Measurements from ENCODE around the gene MPND. TPM values are rescaled to one million over a fixed set of nuclear protein-coding genes. Genes with fewer than 3 reads are reported as not detected.

MPND gene
- total RNA-seq, 1 experiment from 2014 or later, result 24.3 TPM

- no peak for DNase-seq (ENCODE audit: low read depth, low spot score)
- Histone ChIP-seq H3K4me2 (ENCODE audit: low read length) (no peak overlapping the region), H3K36me3 (ENCODE audit: control insufficient read depth in 1 of 2, insufficient read depth in 2 of 2, low read length in 2 of 2) (no peaks in the 10 kb centered on the region), H3K9ac (ENCODE audit: low read length) (no peak overlapping the region), H3K27me3 (ENCODE audit: insufficient read depth, low read length) (no peaks in the 10 kb centered on the region), H3K9me2 (ENCODE audit: insufficient read depth) (no peaks in the 10 kb centered on the region), H3K79me2 (ENCODE audit: insufficient read depth, low read length) (no peaks in the 10 kb centered on the region; the same call in 1 of the 2 replicates), H4K20me1 (ENCODE audit: insufficient read depth) (no peaks in the 10 kb centered on the region), H3K4me1 (ENCODE audit: control insufficient read depth in 1 of 2, insufficient read depth in 2 of 2, low read length in 2 of 2) (peaks cover 7 to 14% of the 10 kb centered on the region in 2 experiments), H3K27ac (ENCODE audit: low read depth, low read length) (no peak overlapping the region), H3K9me3 (ENCODE audit: control insufficient read depth in 1 of 2, insufficient read depth in 1 of 2, low read depth in 1 of 2, low read length in 2 of 2) (no peaks in the 10 kb centered on the region), H3K4me3 (replicated peaks in 1 of 2; ENCODE audit: low read depth in 1 of 2, low read length in 2 of 2) (no peak overlapping the region), H2AFZ (ENCODE audit: low read depth, low read length, poor library complexity, severe bottlenecking) (no peak overlapping the region)
- ChIA-PET POLR2A (no interaction called here), CTCF (interaction anchor here (0.6 kb wide), 1 partner anchor 8 kb away, joined by 4 read pairs; no protein-coding TSS in a partner anchor), RAD21 (ENCODE audit: low non-redundant PET in 1 of 2, low total read pairs in 2 of 2, uncharacterized antibody in 2 of 2, unreplicated experiment in 2 of 2) (no interaction called here)
- intact Hi-C loops (cut with micrococcal nuclease), result no loop called here
- no TSS peak for BruUV-seq (replicated peaks)
- ATAC-seq, result no peak
- TF ChIP-seq YY1 (IDR thresholded peaks at IDR 0.05; ENCODE audit: extremely low read depth, insufficient replicate concordance, low read depth, low read length) (no peak), SIN3A (IDR thresholded peaks at IDR 0.05; ENCODE audit: low read depth) (no peak), SRF (IDR thresholded peaks at IDR 0.05; ENCODE audit: low read depth) (no peak), CBX3 (IDR thresholded peaks at IDR 0.05; ENCODE audit: low read depth) (no peak), MAX (IDR thresholded peaks at IDR 0.05) (no peak), SP1 (IDR thresholded peaks at IDR 0.05; ENCODE audit: low read depth) (no peak), EZH2phosphoT487 (IDR thresholded peaks at IDR 0.05; ENCODE audit: borderline replicate concordance) (no peak), ZFX (IDR thresholded peaks at IDR 0.05) (no peak), POLR2A (IDR thresholded peaks at IDR 0.05; ENCODE audit: borderline replicate concordance, extremely low read depth, insufficient read depth, insufficient read length) (no peak), ZNF274 (IDR thresholded peaks at IDR 0.05; ENCODE audit: low read depth, low read length) (no peak), EZH2 (IDR thresholded peaks at IDR 0.05) (no peak), POLR2AphosphoS5 (IDR thresholded peaks at IDR 0.05; ENCODE audit: low read depth, low read length) (no peak), FOSL1 (IDR thresholded peaks at IDR 0.05; ENCODE audit: low read depth) (no peak), RAD21 (IDR thresholded peaks at IDR 0.05; ENCODE audit: low read depth) (no peak), CEBPB (IDR thresholded peaks at IDR 0.05; ENCODE audit: low read depth) (no peak), ELF1 (IDR thresholded peaks at IDR 0.05; ENCODE audit: borderline replicate concordance, low read depth) (no peak)
- TF ChIP-seq, protein P1, sequence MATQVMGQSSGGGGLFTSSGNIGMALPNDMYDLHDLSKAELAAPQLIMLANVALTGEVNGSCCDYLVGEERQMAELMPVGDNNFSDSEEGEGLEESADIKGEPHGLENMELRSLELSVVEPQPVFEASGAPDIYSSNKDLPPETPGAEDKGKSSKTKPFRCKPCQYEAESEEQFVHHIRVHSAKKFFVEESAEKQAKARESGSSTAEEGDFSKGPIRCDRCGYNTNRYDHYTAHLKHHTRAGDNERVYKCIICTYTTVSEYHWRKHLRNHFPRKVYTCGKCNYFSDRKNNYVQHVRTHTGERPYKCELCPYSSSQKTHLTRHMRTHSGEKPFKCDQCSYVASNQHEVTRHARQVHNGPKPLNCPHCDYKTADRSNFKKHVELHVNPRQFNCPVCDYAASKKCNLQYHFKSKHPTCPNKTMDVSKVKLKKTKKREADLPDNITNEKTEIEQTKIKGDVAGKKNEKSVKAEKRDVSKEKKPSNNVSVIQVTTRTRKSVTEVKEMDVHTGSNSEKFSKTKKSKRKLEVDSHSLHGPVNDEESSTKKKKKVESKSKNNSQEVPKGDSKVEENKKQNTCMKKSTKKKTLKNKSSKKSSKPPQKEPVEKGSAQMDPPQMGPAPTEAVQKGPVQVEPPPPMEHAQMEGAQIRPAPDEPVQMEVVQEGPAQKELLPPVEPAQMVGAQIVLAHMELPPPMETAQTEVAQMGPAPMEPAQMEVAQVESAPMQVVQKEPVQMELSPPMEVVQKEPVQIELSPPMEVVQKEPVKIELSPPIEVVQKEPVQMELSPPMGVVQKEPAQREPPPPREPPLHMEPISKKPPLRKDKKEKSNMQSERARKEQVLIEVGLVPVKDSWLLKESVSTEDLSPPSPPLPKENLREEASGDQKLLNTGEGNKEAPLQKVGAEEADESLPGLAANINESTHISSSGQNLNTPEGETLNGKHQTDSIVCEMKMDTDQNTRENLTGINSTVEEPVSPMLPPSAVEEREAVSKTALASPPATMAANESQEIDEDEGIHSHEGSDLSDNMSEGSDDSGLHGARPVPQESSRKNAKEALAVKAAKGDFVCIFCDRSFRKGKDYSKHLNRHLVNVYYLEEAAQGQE (IDR thresholded peaks at IDR 0.05; ENCODE audit: low read depth), result no peak
These were observed 19.7 kb upstream of the MPND start for GRCh38 chr19:4323692-4324091.
